ENCODE data around the gene DNAJC1.

GRCh38 chr10:21728618-21729017 is 274.9 kb downstream of the DNAJC1 start:
- TF ChIP-seq, protein P1, sequence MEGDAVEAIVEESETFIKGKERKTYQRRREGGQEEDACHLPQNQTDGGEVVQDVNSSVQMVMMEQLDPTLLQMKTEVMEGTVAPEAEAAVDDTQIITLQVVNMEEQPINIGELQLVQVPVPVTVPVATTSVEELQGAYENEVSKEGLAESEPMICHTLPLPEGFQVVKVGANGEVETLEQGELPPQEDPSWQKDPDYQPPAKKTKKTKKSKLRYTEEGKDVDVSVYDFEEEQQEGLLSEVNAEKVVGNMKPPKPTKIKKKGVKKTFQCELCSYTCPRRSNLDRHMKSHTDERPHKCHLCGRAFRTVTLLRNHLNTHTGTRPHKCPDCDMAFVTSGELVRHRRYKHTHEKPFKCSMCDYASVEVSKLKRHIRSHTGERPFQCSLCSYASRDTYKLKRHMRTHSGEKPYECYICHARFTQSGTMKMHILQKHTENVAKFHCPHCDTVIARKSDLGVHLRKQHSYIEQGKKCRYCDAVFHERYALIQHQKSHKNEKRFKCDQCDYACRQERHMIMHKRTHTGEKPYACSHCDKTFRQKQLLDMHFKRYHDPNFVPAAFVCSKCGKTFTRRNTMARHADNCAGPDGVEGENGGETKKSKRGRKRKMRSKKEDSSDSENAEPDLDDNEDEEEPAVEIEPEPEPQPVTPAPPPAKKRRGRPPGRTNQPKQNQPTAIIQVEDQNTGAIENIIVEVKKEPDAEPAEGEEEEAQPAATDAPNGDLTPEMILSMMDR (IDR thresholded peaks at IDR 0.05; ENCODE audit: low read depth, low read length, poor library complexity, severe bottlenecking): no peak
- no peak for TF ChIP-seq EZH2phosphoT487 (IDR thresholded peaks at IDR 0.05; ENCODE audit: borderline replicate concordance, low read length)
